Neuronal stem cell (in vitro differentiated cells): ENCODE results near the gene KIAA2012.

Source experiments
- DNase-seq: peaks from one replicate; pipeline ENCODE4 v3.0.0-alpha.2; 2013; ENCODE audit warnings: low spot score
- H2AFZ ChIP-seq: one replicate; pipeline ENCODE4 v1.6.1; 2013; ENCODE audit warnings: mild to moderate bottlenecking, low read length, inconsistent platforms
- H2AK5ac ChIP-seq: 2 replicates; pipeline ENCODE4 v1.6.1; 2013; ENCODE audit warnings: low read depth, mild to moderate bottlenecking, inconsistent platforms, low read length, moderate library complexity, mixed read lengths
- H2BK120ac ChIP-seq: 2 replicates; pipeline ENCODE4 v1.6.1; 2013; ENCODE audit warnings: low read depth, mild to moderate bottlenecking, inconsistent platforms, low read length, moderate library complexity, mixed read lengths
- H2BK12ac ChIP-seq: one replicate; pipeline ENCODE4 v1.6.1; 2013; ENCODE audit warnings: low read length, inconsistent platforms
- H2BK15ac ChIP-seq: 2 replicates; pipeline ENCODE4 v1.6.1; 2013; ENCODE audit warnings: mild to moderate bottlenecking, low read length, inconsistent platforms, mixed read lengths
- H2BK5ac ChIP-seq: one replicate; pipeline ENCODE4 v1.6.1; 2013; ENCODE audit warnings: inconsistent platforms, mild to moderate bottlenecking, low read length, moderate library complexity
- H3K14ac ChIP-seq: one replicate; pipeline ENCODE4 v1.6.1; 2013; ENCODE audit warnings: low read length, inconsistent platforms
- H3K18ac ChIP-seq: 2 replicates; pipeline ENCODE4 v1.6.1; 2013; ENCODE audit warnings: low read length, inconsistent platforms
- H3K23ac ChIP-seq: 2 replicates; pipeline ENCODE4 v1.6.1; 2013; ENCODE audit warnings: low read depth, mild to moderate bottlenecking, mixed read lengths, low read length, inconsistent platforms; ENCODE audit not compliant: poor library complexity
- H3K27ac ChIP-seq: replicated peaks from 3 replicates; pipeline ENCODE4 v1.5.1; 2013; ENCODE audit warnings: low read length, inconsistent platforms
- H3K27me3 ChIP-seq, 3 experiments: 2 replicates each; pipeline ENCODE4 v1.6.1; 2013; ENCODE audit warnings: low read length in 3 of 3, mild to moderate bottlenecking in 2 of 3, inconsistent platforms in 1 of 3, low read depth in 1 of 3, mixed read lengths in 1 of 3, moderate library complexity in 1 of 3; ENCODE audit not compliant: control insufficient read depth in 3 of 3, insufficient read depth in 3 of 3
- H3K36me3 ChIP-seq, 2 donors: replicated peaks in 1 of 2; 2 replicates each; pipeline ENCODE4 v1.6.1; 2013; ENCODE audit warnings: low read length in 2 of 2; ENCODE audit not compliant: control insufficient read depth in 2 of 2, insufficient read depth in 2 of 2
- H3K4ac ChIP-seq: 2 replicates; pipeline ENCODE4 v1.6.1; 2013; ENCODE audit warnings: inconsistent platforms, mild to moderate bottlenecking, low read length, moderate library complexity
- H3K4me1 ChIP-seq, 2 donors: 1 replicate in 1 of 2; 2 replicates in 1 of 2; pipeline ENCODE4 v1.6.1; 2013; ENCODE audit warnings: low read length in 2 of 2, low read depth in 1 of 2; ENCODE audit not compliant: control insufficient read depth in 2 of 2, insufficient read depth in 1 of 2
- H3K4me2 ChIP-seq: one replicate; pipeline ENCODE4 v1.6.1; 2013; ENCODE audit warnings: mild to moderate bottlenecking, low read length, inconsistent platforms; ENCODE audit not compliant: insufficient read depth, poor library complexity, severe bottlenecking
- H3K4me3 ChIP-seq, 2 donors: 2 replicates each; pipeline ENCODE4 v1.5.1; 2013; ENCODE audit warnings: low read length in 2 of 2, mild to moderate bottlenecking in 2 of 2, inconsistent platforms in 1 of 2, moderate library complexity in 1 of 2
- H3K79me1 ChIP-seq: one replicate; pipeline ENCODE4 v1.6.1; 2013; ENCODE audit warnings: low read depth, mild to moderate bottlenecking, inconsistent platforms, low read length, moderate library complexity
- H3K9ac ChIP-seq: one replicate; pipeline ENCODE4 v1.6.1; 2013; ENCODE audit warnings: mild to moderate bottlenecking, low read depth, low read length, inconsistent platforms; ENCODE audit not compliant: poor library complexity
- H3K9me3 ChIP-seq, 2 donors: replicated peaks in 1 of 2; 2 replicates each; pipeline versions ENCODE3 to v1.6.1; 2013; ENCODE audit warnings: low read length in 2 of 2, mild to moderate bottlenecking in 2 of 2, inconsistent platforms in 1 of 2, low read depth in 1 of 2, mixed read lengths in 1 of 2, moderate library complexity in 1 of 2; ENCODE audit not compliant: control insufficient read depth in 2 of 2, insufficient read depth in 1 of 2
- H4K8ac ChIP-seq: one replicate; pipeline ENCODE4 v1.6.1; 2013; ENCODE audit warnings: low read depth, mild to moderate bottlenecking, inconsistent platforms, low read length, moderate library complexity
- H4K91ac ChIP-seq: one replicate; pipeline ENCODE4 v1.6.1; 2013; ENCODE audit warnings: low read length, low read depth, mild to moderate bottlenecking, inconsistent platforms; ENCODE audit not compliant: poor library complexity
- WGBS, 2 donors: extraction: QIAGEN DNeasy Blood & Tissue Kit; methylation state at CpG; one replicate each; pipeline ENCODE4 v1.1.7; 2013; ENCODE audit warnings: missing lambda C conversion rate in 2 of 2, mixed read lengths in 1 of 2; ENCODE audit not compliant: insufficient read length in 2 of 2, insufficient replicate concordance in 1 of 2; ENCODE audit errors: extremely low coverage in 2 of 2; 5-methylcytosine and 5-hydroxymethylcytosine counted together

KIAA2012 gene

DNA sequence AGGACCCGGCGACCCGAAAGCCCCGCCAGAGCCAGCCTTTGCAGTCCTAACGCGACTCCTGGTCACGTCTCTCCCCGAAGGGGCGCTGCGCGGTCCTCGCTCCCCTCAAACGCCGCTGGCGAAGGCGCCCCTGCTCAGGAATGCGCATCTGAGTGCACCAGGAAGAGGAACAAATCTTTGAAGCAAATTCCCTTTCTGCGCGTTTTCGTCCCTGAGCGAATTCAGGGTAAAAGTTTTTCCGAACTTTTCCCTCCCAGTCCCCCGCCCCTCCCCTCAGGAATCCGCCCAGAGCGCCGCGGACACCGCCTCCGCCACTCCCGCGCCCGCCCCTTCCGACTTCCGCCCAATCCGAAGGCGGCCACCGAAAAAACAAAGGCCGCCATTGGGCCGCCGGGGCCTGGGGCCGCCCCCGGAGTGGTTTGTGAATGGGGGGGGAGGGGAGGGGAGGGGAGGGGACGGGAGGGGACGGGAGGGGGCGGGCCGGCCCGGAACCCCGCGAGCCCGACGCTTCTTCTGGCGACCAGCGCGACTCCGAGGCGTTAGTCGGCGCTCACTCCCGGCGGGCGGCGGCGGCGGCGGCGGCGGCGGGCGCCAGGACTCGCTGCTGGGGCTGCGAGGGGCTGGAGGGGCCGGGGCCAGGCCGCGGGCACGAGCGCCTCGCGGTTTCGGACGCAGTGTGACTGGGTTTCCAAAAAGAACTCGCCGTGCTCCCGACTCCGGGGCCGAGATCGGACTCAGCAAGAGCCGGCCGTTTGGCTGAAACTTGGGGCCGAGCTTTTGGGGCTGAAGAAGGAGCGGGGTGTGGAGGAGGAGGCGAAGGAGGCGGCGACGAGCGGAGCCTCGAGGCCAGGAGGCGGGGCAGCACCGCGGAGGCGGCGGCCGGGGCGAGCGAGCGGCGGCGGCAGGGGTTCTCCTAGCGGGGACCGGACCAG is 39.5 kb upstream of the KIAA2012 start, which contains the start of gene FZD7:
FZD7 (plus strand) TSS at position 539 of the 932 bp plus-strand sequence. CDS start 793 bp downstream, outside the sequence.
- H3K14ac ChIP-seq, result peak within 1 kb of the TSS; percentile 59
- DNase-seq, result peak; percentile 94
- peaks cover 0 to 22% of the 10 kb centered on the region in 2 donors for H3K9me3 ChIP-seq
- peaks cover 2 to 17% of the 10 kb centered on the region in 2 donors for H3K4me1 ChIP-seq
- peak within 1 kb of the TSS; percentile 38 for H4K91ac ChIP-seq
- H3K27me3 ChIP-seq, result no peaks in the 10 kb centered on the region
- no peak within 1 kb of the TSS for H4K8ac ChIP-seq
- H3K9ac ChIP-seq, result peak within 1 kb of the TSS; percentile 99
- peaks cover 7% of the 10 kb centered on the region for H3K79me1 ChIP-seq
- no CpG with 5 or more reads among the region's 109 CpGs for WGBS, 2 donors
- H3K36me3 ChIP-seq, result peaks cover 4 to 27% of the 10 kb centered on the region in 2 donors
- H3K4me3 ChIP-seq, result peak within 1 kb of the TSS; percentile 82 to 99
- peak within 1 kb of the TSS; percentile 75 for H2BK120ac ChIP-seq
- H3K4ac ChIP-seq, result peak within 1 kb of the TSS; percentile 45
- H2BK5ac ChIP-seq, result peak within 1 kb of the TSS; percentile 99
- H2BK15ac ChIP-seq, result peak within 1 kb of the TSS; percentile 88
- H2AFZ ChIP-seq, result peak within 1 kb of the TSS; percentile 86
- peak within 1 kb of the TSS; percentile 94 for H3K4me2 ChIP-seq
- H3K18ac ChIP-seq, result peak within 1 kb of the TSS; percentile 99
- peak within 1 kb of the TSS; percentile 94 for H3K23ac ChIP-seq
- H3K27ac ChIP-seq, result peak within 1 kb of the TSS; percentile 100
- H2BK12ac ChIP-seq, result peak within 1 kb of the TSS; percentile 64
- peak within 1 kb of the TSS; percentile 89 for H2AK5ac ChIP-seq

GRCh38 chr2:202034249-202035088 is 38.6 kb upstream of the KIAA2012 start:
- no peak for DNase-seq
- Histone ChIP-seq H3K27ac (peak overlapping the region; percentile 92), H2AFZ (peak overlapping the region; percentile 78), H3K14ac (peak overlapping the region; percentile 59), H3K36me3 (peaks cover 4 to 36% of the 10 kb centered on the region in 2 donors), H3K9ac (peak overlapping the region; percentile 99), H3K4me3 (peak overlapping the region; percentile 75 to 99), H4K8ac (no peak overlapping the region), H3K79me1 (peaks cover 7% of the 10 kb centered on the region), H4K91ac (peak overlapping the region; percentile 38), H2BK12ac (peak overlapping the region; percentile 86), H3K23ac (peak overlapping the region; percentile 98), H3K27me3 (no peaks in the 10 kb centered on the region), H2BK5ac (peak overlapping the region; percentile 96), H3K9me3 (peaks cover 0 to 31% of the 10 kb centered on the region in 2 donors), H2BK15ac (peak overlapping the region; percentile 32), H2BK120ac (peak overlapping the region; percentile 75), H2AK5ac (peak overlapping the region; percentile 96), H3K4me2 (peak overlapping the region; percentile 79), H3K4me1 (peaks cover 7 to 21% of the 10 kb centered on the region in 2 donors), H3K4ac (peak overlapping the region; percentile 45), H3K18ac (peak overlapping the region; percentile 98)
- no CpG with 5 or more reads among the region's 105 CpGs for WGBS, 2 donors

DNA sequence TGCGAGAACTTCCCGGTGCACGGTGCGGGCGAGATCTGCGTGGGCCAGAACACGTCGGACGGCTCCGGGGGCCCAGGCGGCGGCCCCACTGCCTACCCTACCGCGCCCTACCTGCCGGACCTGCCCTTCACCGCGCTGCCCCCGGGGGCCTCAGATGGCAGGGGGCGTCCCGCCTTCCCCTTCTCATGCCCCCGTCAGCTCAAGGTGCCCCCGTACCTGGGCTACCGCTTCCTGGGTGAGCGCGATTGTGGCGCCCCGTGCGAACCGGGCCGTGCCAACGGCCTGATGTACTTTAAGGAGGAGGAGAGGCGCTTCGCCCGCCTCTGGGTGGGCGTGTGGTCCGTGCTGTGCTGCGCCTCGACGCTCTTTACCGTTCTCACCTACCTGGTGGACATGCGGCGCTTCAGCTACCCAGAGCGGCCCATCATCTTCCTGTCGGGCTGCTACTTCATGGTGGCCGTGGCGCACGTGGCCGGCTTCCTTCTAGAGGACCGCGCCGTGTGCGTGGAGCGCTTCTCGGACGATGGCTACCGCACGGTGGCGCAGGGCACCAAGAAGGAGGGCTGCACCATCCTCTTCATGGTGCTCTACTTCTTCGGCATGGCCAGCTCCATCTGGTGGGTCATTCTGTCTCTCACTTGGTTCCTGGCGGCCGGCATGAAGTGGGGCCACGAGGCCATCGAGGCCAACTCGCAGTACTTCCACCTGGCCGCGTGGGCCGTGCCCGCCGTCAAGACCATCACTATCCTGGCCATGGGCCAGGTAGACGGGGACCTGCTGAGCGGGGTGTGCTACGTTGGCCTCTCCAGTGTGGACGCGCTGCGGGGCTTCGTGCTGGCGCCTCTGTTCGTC is 37.7 kb upstream of the KIAA2012 start:
- Histone ChIP-seq H3K23ac (peak overlapping the region; percentile 98), H3K4ac (peak overlapping the region; percentile 23), H3K14ac (peak overlapping the region; percentile 59), H4K91ac (no peak overlapping the region), H3K9ac (peak overlapping the region; percentile 99), H3K79me1 (peaks cover 7% of the 10 kb centered on the region), H3K4me3 (peak overlapping the region; percentile 75 to 99), H3K27ac (no peak overlapping the region), H2BK5ac (peak overlapping the region; percentile 96), H3K36me3 (peaks cover 4 to 41% of the 10 kb centered on the region in 2 donors), H3K4me1 (peaks cover 10 to 25% of the 10 kb centered on the region in 2 donors), H2AK5ac (peak overlapping the region; percentile 96), H3K18ac (peak overlapping the region; percentile 98), H3K9me3 (peaks cover 0 to 33% of the 10 kb centered on the region in 2 donors), H2AFZ (no peak overlapping the region), H2BK12ac (peak overlapping the region; percentile 86), H3K27me3 (no peaks in the 10 kb centered on the region), H3K4me2 (peak overlapping the region; percentile 79), H4K8ac (no peak overlapping the region), H2BK120ac (peak overlapping the region; percentile 44), H2BK15ac (peak overlapping the region; percentile 32)
- DNase-seq, result peak; percentile 74
- no CpG with 5 or more reads among the region's 78 CpGs for whole genome bisulfite sequencing, 2 donors
